IMR-90 (cell line): ENCODE data around the gene ATP23. TPM values are rescaled to one million over a fixed set of nuclear protein-coding genes. Genes with fewer than 3 reads are reported as not detected.
A peak's percentile ranks its signal among the peaks of the same experiment; 100 is the strongest.

ENCODE experiments used
- ATAC-seq: fragments of 200-7000 bp; cut with Tn5 transposase; 2 replicates; pipeline ENCODE4 v1.9.1; 2020; ENCODE audit warnings: low read depth, mild to moderate bottlenecking, moderate library complexity
- BruUV-seq: library from RNA; stranded (reverse); fragments of 400-500 nt; replicated peaks from 2 replicates; lab custom pipeline; 2021; lab: Mats Ljungman, UMichigan
- CTCF ChIA-PET: fragments of 300-600 bp; formaldehyde crosslinking; extraction: SDS; loops from one replicate; lab custom pipeline; 2021; ENCODE audit warnings: antibody characterized with exemption; lab: Yijun Ruan, JAX
- POLR2A ChIA-PET: fragments of 300-600 bp; sonication (Branson Sonifier 250); formaldehyde crosslinking; loops from one replicate; lab custom pipeline; 2022; ENCODE audit warnings: antibody characterized with exemption; ENCODE audit not compliant: unreplicated experiment; lab: Charles Lee
- DNase-seq: peaks from one replicate; pipeline ENCODE4 v3.0.0; 2013
- H2AFZ ChIP-seq: replicated peaks from 2 replicates; pipeline ENCODE3; 2013; ENCODE audit warnings: low read length, mild to moderate bottlenecking; ENCODE audit not compliant: poor library complexity
- H2AK5ac ChIP-seq: 2 replicates; pipeline ENCODE4 v1.6.1; 2013; ENCODE audit warnings: low read depth, low read length, inconsistent platforms
- H2AK9ac ChIP-seq: replicated peaks from 2 replicates; pipeline ENCODE3; 2013; ENCODE audit warnings: mild to moderate bottlenecking, low read depth, low read length, moderate library complexity; ENCODE audit not compliant: poor library complexity
- H2BK120ac ChIP-seq: 2 replicates; pipeline ENCODE4 v1.6.1; 2013; ENCODE audit warnings: low read depth, low read length, inconsistent platforms
- H2BK15ac ChIP-seq: 3 replicates; pipeline ENCODE4 v1.6.1; 2013; ENCODE audit warnings: low read depth, low read length, inconsistent platforms
- H2BK20ac ChIP-seq: 2 replicates; pipeline ENCODE4 v1.6.1; 2013; ENCODE audit warnings: low read depth, mild to moderate bottlenecking, inconsistent platforms, low read length, moderate library complexity
- H2BK5ac ChIP-seq: 2 replicates; pipeline ENCODE4 v1.6.1; 2013; ENCODE audit warnings: mild to moderate bottlenecking, low read depth, low read length, inconsistent platforms; ENCODE audit not compliant: poor library complexity, severe bottlenecking
- H3K14ac ChIP-seq: replicated peaks from 2 replicates; pipeline ENCODE4 v1.6.1; 2013; ENCODE audit warnings: low read depth, low read length, inconsistent platforms
- H3K18ac ChIP-seq: 2 replicates; pipeline ENCODE4 v1.6.1; 2013; ENCODE audit warnings: low read depth, low read length, control low read depth
- H3K23ac ChIP-seq: 2 replicates; pipeline ENCODE4 v1.6.1; 2013; ENCODE audit warnings: low read depth, low read length, inconsistent platforms
- H3K27ac ChIP-seq: 2 replicates; pipeline ENCODE4 v1.5.1; 2013; ENCODE audit warnings: mild to moderate bottlenecking, control low read depth, low read length; ENCODE audit not compliant: insufficient read depth
- H3K27me3 ChIP-seq: 2 replicates; pipeline ENCODE4 v1.6.1; 2013; ENCODE audit warnings: low read length; ENCODE audit not compliant: control insufficient read depth, insufficient read depth
- H3K36me3 ChIP-seq: 2 replicates; pipeline ENCODE4 v1.6.1; 2013; ENCODE audit warnings: low read length, mixed read lengths; ENCODE audit not compliant: control insufficient read depth, insufficient read depth
- H3K4ac ChIP-seq: 2 replicates; pipeline ENCODE4 v1.6.1; 2013; ENCODE audit warnings: low read depth, low read length, inconsistent platforms
- H3K4me1 ChIP-seq: 2 replicates; pipeline ENCODE4 v1.6.1; 2013; ENCODE audit warnings: low read length, mixed read lengths; ENCODE audit not compliant: control insufficient read depth, insufficient read depth
- H3K4me2 ChIP-seq: 2 replicates; pipeline ENCODE4 v1.6.1; 2013; ENCODE audit warnings: low read depth, mild to moderate bottlenecking, control low read depth, low read length, moderate library complexity
- H3K4me3 ChIP-seq: 2 replicates; pipeline ENCODE4 v1.5.1; 2013; ENCODE audit warnings: low read depth, mild to moderate bottlenecking, control low read depth, low read length, moderate library complexity; ENCODE audit not compliant: insufficient read depth
- H3K56ac ChIP-seq: 2 replicates; pipeline ENCODE4 v1.6.1; 2013; ENCODE audit warnings: low read length, inconsistent platforms; ENCODE audit not compliant: insufficient read depth; ENCODE audit errors: extremely low read depth
- H3K79me1 ChIP-seq, 2 experiments: 2 replicates each; pipeline ENCODE4 v1.6.1; 2013; ENCODE audit warnings: low read length in 2 of 2, inconsistent platforms in 1 of 2, low read depth in 1 of 2
- H3K9ac ChIP-seq: 2 replicates; pipeline ENCODE4 v1.6.1; 2013; ENCODE audit warnings: low read depth, low read length, control low read depth
- H3K9me1 ChIP-seq: 2 replicates; pipeline ENCODE4 v1.6.1; 2013; ENCODE audit warnings: low read length, inconsistent platforms; ENCODE audit not compliant: insufficient read depth
- H3K9me3 ChIP-seq: 2 replicates; pipeline ENCODE4 v1.6.1; 2013; ENCODE audit warnings: low read length; ENCODE audit not compliant: control insufficient read depth, insufficient read depth
- H4K20me1 ChIP-seq: 2 replicates; pipeline ENCODE4 v1.6.1; 2013; ENCODE audit warnings: low read length, inconsistent platforms; ENCODE audit not compliant: insufficient read depth
- H4K5ac ChIP-seq: 2 replicates; pipeline ENCODE4 v1.6.1; 2013; ENCODE audit warnings: mild to moderate bottlenecking, low read depth, low read length, control low read depth
- H4K8ac ChIP-seq, 2 experiments: 2 replicates each; pipeline ENCODE4 v1.6.1; 2013; ENCODE audit warnings: low read depth in 2 of 2, low read length in 2 of 2, control low read depth in 1 of 2, inconsistent platforms in 1 of 2
- H4K91ac ChIP-seq: 2 replicates; pipeline ENCODE4 v1.6.1; 2013; ENCODE audit warnings: low read depth, low read length, inconsistent platforms; ENCODE audit not compliant: insufficient read depth
- BHLHE40 ChIP-seq: fragments of 150-350 bp; IDR thresholded peaks from 2 replicates; pipeline ENCODE4 v1.6.1; 2016; ENCODE audit warnings: mild to moderate bottlenecking, low read depth, low read length
- CHD1 ChIP-seq: IDR thresholded peaks from 2 replicates; pipeline ENCODE4 v1.6.1; 2012; ENCODE audit warnings: low read depth, low read length, improper control_type of control experiment
- MAZ ChIP-seq: IDR thresholded peaks from 2 replicates; pipeline ENCODE4 v1.6.1; 2012; ENCODE audit warnings: low read depth, mild to moderate bottlenecking, low read length, improper control_type of control experiment, moderate library complexity, borderline replicate concordance
- MXI1 ChIP-seq: IDR thresholded peaks from 2 replicates; pipeline ENCODE4 v1.6.1; 2012; ENCODE audit warnings: low read depth, mild to moderate bottlenecking, low read length, moderate library complexity, borderline replicate concordance
- RAD21 ChIP-seq: IDR thresholded peaks from 2 replicates; pipeline ENCODE4 v1.6.1; 2012; ENCODE audit warnings: low read length, improper control_type of control experiment
- SMC3 ChIP-seq: fragments of 150-350 bp; IDR thresholded peaks from 2 replicates; pipeline ENCODE4 v1.6.1; 2016; ENCODE audit warnings: low read depth, mild to moderate bottlenecking, antibody characterized with exemption, low read length, moderate library complexity
- WGBS, 2 experiments: methylation state at CpG; one replicate each; pipeline versions ENCODE4 v1.1.5 to v1.1.7; 2013; ENCODE audit warnings: missing lambda C conversion rate in 2 of 2; ENCODE audit not compliant: insufficient read length in 1 of 2; ENCODE audit errors: extremely low coverage in 2 of 2; 5-methylcytosine and 5-hydroxymethylcytosine counted together
- dilution Hi-C: fragments of 300-500 bp; cut with HindIII; formaldehyde crosslinking; loops from one replicate; pipeline ENCODE4 v1.14.3; 2018; ENCODE audit warnings: low sequenced_read_pairs; ENCODE audit not compliant: unreplicated experiment
- in situ Hi-C: fragments of 300-500 bp; cut with MboI; formaldehyde crosslinking; loops from 3 replicates; pipeline ENCODE4 v1.14.3; 2019; ENCODE audit warnings: low sequenced_read_pairs, inconsistent platforms, mixed read lengths
- intact Hi-C: fragments of 100-400 bp; cut with micrococcal nuclease; formaldehyde crosslinking; loops from 2 replicates; pipeline ENCODE4 v1.10.0; 2022
- polyA plus RNA-seq, 3 experiments: library from polyadenylated mRNA; depleted of rRNA; stranded (reverse); fragments of >200 nt; gene quantifications; 2 replicates each; pipeline ENCODE4 v1.2.3, GENCODE V29; 2012; ENCODE audit warnings: low replicate concordance in 1 of 3
- total RNA-seq: library from RNA; depleted of rRNA; stranded (reverse); fragments of >200 nt; gene quantifications from 2 replicates; pipeline ENCODE4 v1.2.3, GENCODE V29; 2012
- TF ChIP-seq, protein P1 (sequence below): fragments of 150-350 bp; IDR thresholded peaks from 2 replicates; pipeline ENCODE4 v1.6.1; 2016; ENCODE audit warnings: low read depth, mild to moderate bottlenecking, low read length, moderate library complexity, borderline replicate concordance
- TF ChIP-seq, protein P2 (sequence below): conservative IDR thresholded peaks from 2 replicates; pipeline ENCODE4 v1.5.1; 2012; ENCODE audit warnings: mild to moderate bottlenecking, low read depth, low read length, improper control_type of control experiment
- TF ChIP-seq, protein P3 (sequence below): fragments of 150-350 bp; IDR thresholded peaks from 2 replicates; pipeline ENCODE4 v1.6.1; 2017; ENCODE audit warnings: mild to moderate bottlenecking, antibody characterized with exemption, low read length, low read depth

Gene ATP23
- total and polyA plus RNA-seq, 2 of the 4 experiments (the other 2 are of a cell fraction), result 6.4 to 7.2 TPM

- Histone ChIP-seq H3K14ac (peak overlapping the region; percentile 93), H2BK20ac (peak overlapping the region; percentile 95), H3K4me2 (peak overlapping the region; percentile 88), H2AK5ac (peak overlapping the region; percentile 95), H2BK5ac (peak overlapping the region; percentile 96), H4K20me1 (peaks cover 3% of the 10 kb centered on the region; the same call in 1 of the 2 replicates), H3K36me3 (no peaks in the 10 kb centered on the region), H3K27me3 (no peaks in the 10 kb centered on the region), H2AFZ (peak overlapping the region; percentile 91), H3K23ac (peak overlapping the region; percentile 99), H4K91ac (peak overlapping the region; percentile 96), H3K4ac (peak overlapping the region; percentile 97), H2AK9ac (peak overlapping the region; percentile 99), H4K8ac (peak overlapping the region; percentile 79 to 96), H3K9me1 (peaks cover 33% of the 10 kb centered on the region), H2BK120ac (peak overlapping the region; percentile 98), H4K5ac (peak overlapping the region; percentile 92), H3K56ac (peak overlapping the region; percentile 85), H3K4me1 (peaks cover 55% of the 10 kb centered on the region), H3K9me3 (no peaks in the 10 kb centered on the region), H3K9ac (peak overlapping the region; percentile 70), H3K4me3 (peak overlapping the region; percentile 40), H2BK15ac (peak overlapping the region; percentile 97; the same call in 2 of the 3 replicates), H3K79me1 (peaks cover 22 to 57% of the 10 kb centered on the region in 2 experiments), H3K27ac (peak overlapping the region; percentile 96), H3K18ac (peak overlapping the region; percentile 96)
- DNase-seq (peak; percentile 64), ATAC-seq (peak; percentile 63)
- intact Hi-C loops (loop anchor here (2.0 kb wide), 1 partner anchor 52 kb away; no protein-coding TSS in a partner anchor), dilution Hi-C loops (no loop called here), in situ Hi-C loops (loop anchor here (10.0 kb wide), 1 partner anchor 52 kb away; the partner anchor contains the start of gene CTDSP2)
- ChIA-PET POLR2A (interaction anchor here (0.6 to 3.2 kb wide), 7 partner anchors 32 to 564 kb away, joined by 3 to 24 read pairs (median 6); partner anchors contain the start of gene CTDSP2), CTCF (interaction anchor here (0.5 to 2.9 kb wide), 13 partner anchors 8 to 94 kb away, joined by 3 to 14 read pairs (median 4); partner anchors contain the start of gene CTDSP2)
- TF ChIP-seq RAD21 (peak; percentile 47), MXI1 (no peak), SMC3 (peak; percentile 19; the same call in 1 of the 2 replicates), MAZ (peak; percentile 70; the same call in 1 of the 2 replicates), CHD1 (no peak), BHLHE40 (no peak)
- TF ChIP-seq, protein P1, sequence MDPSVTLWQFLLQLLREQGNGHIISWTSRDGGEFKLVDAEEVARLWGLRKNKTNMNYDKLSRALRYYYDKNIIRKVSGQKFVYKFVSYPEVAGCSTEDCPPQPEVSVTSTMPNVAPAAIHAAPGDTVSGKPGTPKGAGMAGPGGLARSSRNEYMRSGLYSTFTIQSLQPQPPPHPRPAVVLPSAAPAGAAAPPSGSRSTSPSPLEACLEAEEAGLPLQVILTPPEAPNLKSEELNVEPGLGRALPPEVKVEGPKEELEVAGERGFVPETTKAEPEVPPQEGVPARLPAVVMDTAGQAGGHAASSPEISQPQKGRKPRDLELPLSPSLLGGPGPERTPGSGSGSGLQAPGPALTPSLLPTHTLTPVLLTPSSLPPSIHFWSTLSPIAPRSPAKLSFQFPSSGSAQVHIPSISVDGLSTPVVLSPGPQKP, result no peak
- TF ChIP-seq, protein P2, sequence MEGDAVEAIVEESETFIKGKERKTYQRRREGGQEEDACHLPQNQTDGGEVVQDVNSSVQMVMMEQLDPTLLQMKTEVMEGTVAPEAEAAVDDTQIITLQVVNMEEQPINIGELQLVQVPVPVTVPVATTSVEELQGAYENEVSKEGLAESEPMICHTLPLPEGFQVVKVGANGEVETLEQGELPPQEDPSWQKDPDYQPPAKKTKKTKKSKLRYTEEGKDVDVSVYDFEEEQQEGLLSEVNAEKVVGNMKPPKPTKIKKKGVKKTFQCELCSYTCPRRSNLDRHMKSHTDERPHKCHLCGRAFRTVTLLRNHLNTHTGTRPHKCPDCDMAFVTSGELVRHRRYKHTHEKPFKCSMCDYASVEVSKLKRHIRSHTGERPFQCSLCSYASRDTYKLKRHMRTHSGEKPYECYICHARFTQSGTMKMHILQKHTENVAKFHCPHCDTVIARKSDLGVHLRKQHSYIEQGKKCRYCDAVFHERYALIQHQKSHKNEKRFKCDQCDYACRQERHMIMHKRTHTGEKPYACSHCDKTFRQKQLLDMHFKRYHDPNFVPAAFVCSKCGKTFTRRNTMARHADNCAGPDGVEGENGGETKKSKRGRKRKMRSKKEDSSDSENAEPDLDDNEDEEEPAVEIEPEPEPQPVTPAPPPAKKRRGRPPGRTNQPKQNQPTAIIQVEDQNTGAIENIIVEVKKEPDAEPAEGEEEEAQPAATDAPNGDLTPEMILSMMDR, result peak; percentile 40; the same call in 1 of the 2 replicates
- TF ChIP-seq, protein P3, sequence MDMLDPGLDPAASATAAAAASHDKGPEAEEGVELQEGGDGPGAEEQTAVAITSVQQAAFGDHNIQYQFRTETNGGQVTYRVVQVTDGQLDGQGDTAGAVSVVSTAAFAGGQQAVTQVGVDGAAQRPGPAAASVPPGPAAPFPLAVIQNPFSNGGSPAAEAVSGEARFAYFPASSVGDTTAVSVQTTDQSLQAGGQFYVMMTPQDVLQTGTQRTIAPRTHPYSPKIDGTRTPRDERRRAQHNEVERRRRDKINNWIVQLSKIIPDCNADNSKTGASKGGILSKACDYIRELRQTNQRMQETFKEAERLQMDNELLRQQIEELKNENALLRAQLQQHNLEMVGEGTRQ, result peak; percentile 42; the same call in 1 of the 2 replicates
- no TSS peak for BruUV-seq
- WGBS, 2 experiments, result 2% methylated on average over 14 of the region's 54 CpGs; no CpG with 5 or more reads in 1 of the 2 experiments
Measured at GRCh38 chr12:57896434-57897201, 44.7 kb upstream of the ATP23 start.
